Neutrophil (primary cell): ENCODE results near the gene KRTAP5-5.

Experiments
- H3K27ac ChIP-seq: fragments of 200-600 bp; sonication (generic); 2 replicates; pipeline ENCODE4 v1.5.1; 2016; ENCODE audit warnings: mild to moderate bottlenecking, moderate library complexity
- H3K27me3 ChIP-seq: fragments of 200-600 bp; sonication (generic); 2 replicates; pipeline ENCODE4 v1.6.0; 2016; ENCODE audit warnings: mild to moderate bottlenecking
- H3K36me3 ChIP-seq: fragments of 200-600 bp; sonication (generic); 2 replicates; pipeline ENCODE4 v1.5.1; 2017
- H3K4me1 ChIP-seq, 2 experiments: fragments of 200-600 bp in 1 of 2; sonication (generic) in 1 of 2; 1 replicate in 1 of 2; 2 replicates in 1 of 2; pipeline versions ENCODE4 v1.5.1 to v1.6.1; 2013 to 2016; ENCODE audit warnings: low read depth in 1 of 2, low read length in 1 of 2, mild to moderate bottlenecking in 1 of 2, moderate library complexity in 1 of 2; ENCODE audit not compliant: control insufficient read depth in 1 of 2, insufficient read depth in 1 of 2
- H3K4me3 ChIP-seq, 2 experiments: fragments of 200-600 bp in 1 of 2; sonication (generic) in 1 of 2; 1 replicate in 1 of 2; 2 replicates in 1 of 2; pipeline ENCODE4 v1.5.1; 2013 to 2016; ENCODE audit warnings: low read depth in 1 of 2, low read length in 1 of 2, mild to moderate bottlenecking in 1 of 2, moderate library complexity in 1 of 2
- H3K9me3 ChIP-seq: fragments of 200-600 bp; sonication (generic); 2 replicates; pipeline ENCODE4 v1.5.1; 2016
- TF ChIP-seq, protein P1 (sequence below): fragments of 200-600 bp; sonication (generic); IDR thresholded peaks from 2 replicates; pipeline ENCODE4 v1.5.1; 2016; ENCODE audit warnings: antibody characterized with exemption

KRTAP5-5 gene

DNA sequence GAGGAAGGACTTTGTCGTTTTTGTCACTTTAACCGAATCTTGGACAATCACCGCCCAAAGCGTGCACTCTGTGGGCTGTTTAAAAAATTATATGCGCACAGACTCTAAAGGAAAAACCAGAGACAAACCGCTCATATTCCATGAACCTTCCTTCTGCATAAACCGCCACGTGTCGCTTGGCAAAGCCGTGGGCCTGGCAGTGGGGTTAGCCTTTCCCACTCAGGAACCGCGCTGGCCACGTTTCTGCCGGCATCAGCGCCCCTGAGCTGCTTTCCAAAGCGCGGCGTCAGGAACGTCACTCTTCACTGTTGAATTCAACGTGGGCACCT lies 22.8 kb downstream of the KRTAP5-5 start:
- H3K27ac ChIP-seq, result no peak overlapping the region
- TF ChIP-seq, protein P1, sequence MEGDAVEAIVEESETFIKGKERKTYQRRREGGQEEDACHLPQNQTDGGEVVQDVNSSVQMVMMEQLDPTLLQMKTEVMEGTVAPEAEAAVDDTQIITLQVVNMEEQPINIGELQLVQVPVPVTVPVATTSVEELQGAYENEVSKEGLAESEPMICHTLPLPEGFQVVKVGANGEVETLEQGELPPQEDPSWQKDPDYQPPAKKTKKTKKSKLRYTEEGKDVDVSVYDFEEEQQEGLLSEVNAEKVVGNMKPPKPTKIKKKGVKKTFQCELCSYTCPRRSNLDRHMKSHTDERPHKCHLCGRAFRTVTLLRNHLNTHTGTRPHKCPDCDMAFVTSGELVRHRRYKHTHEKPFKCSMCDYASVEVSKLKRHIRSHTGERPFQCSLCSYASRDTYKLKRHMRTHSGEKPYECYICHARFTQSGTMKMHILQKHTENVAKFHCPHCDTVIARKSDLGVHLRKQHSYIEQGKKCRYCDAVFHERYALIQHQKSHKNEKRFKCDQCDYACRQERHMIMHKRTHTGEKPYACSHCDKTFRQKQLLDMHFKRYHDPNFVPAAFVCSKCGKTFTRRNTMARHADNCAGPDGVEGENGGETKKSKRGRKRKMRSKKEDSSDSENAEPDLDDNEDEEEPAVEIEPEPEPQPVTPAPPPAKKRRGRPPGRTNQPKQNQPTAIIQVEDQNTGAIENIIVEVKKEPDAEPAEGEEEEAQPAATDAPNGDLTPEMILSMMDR, result no peak
- H3K36me3 ChIP-seq, result no peaks in the 10 kb centered on the region
- H3K4me3 ChIP-seq, result no peak overlapping the region
- no peaks in the 10 kb centered on the region for H3K9me3 ChIP-seq
- H3K27me3 ChIP-seq, result peaks cover 49% of the 10 kb centered on the region
- no peaks in the 10 kb centered on the region for H3K4me1 ChIP-seq

DNA sequence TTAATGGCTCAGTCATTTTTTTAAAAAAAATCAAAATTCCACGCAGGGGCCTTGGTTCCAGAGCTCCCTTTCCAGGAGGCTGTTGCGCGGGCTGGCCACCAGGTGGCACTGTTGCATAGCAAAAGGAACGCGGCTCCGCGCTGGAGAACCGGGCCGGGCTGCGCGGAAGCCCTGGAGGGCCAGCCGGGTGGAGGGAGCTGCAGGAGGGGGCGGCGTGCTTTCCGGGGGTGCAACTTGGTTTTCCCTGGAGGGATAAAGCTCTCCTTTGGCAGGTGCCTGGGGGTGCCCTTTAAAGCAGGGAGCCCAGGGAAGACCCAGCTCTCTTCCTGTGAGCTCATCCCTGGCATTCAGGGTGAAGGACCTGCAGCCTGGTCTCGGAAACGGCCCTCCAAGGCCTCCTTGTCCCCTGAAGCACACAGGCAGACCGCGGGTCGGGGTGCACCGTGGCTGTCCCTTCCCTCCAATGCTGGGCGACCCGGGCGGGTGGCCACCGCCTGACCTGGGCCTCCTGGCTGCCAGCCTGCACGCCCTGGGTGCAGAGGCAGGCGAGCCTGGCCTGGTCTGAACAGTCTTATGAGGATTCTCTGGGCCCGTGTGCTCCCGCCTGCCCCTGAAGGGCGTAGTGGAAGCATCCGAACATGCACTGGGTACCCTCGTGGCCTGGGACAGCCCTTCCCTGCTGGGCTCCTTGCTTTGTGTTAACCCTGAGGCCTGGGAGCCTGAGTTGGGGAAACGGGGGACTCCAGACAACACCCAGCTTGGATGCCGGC lies 23.4 kb downstream of the KRTAP5-5 start:
- H3K27ac ChIP-seq, result no peak overlapping the region
- no peaks in the 10 kb centered on the region for H3K4me1 ChIP-seq
- peaks cover 51% of the 10 kb centered on the region for H3K27me3 ChIP-seq
- TF ChIP-seq, protein P1, result peak; percentile 96
- H3K9me3 ChIP-seq, result no peaks in the 10 kb centered on the region
- no peak overlapping the region for H3K4me3 ChIP-seq
- no peaks in the 10 kb centered on the region for H3K36me3 ChIP-seq

DNA sequence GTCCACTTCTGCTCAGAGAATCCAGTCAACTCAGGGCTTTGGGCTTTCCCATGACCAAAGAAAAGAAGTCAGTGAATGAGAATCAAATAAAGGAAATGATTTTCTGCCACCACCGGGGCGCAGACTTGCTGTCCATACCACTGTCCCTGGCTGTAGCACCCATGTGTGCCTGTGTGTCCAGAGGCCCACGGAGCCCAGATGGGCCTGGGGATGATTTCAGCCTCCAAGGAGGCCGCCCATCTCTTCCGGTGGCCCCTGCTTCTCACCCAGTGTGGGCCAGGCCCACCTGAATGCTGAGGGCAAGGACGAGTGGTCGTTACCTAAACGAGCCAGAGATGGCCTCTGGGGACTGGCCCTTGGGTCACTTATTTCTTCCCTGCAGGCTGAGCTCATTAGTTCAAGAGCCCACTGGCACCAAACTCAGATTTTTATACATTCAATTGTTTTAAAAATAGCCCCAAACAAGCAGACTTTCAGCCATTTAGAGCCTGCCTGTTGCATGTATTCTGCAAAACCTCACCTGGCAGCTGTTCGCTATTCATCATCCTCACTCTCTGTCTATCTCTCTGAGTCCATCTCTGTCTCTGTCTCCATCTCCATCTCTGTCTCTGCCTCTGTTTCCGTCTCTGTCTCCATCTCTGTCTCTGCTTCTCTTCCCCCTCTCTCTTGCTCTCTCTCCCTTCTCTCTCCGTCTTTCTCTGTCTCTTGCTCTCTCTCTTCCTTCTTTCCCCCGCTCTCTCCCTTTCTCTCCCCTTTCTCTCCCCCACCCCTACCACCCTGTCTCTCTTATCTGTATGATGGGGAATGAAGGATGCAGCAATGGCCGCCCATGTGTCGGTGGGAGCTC lies 24.2 kb downstream of the KRTAP5-5 start:
- no peaks in the 10 kb centered on the region for H3K9me3 ChIP-seq
- no peak overlapping the region for H3K4me3 ChIP-seq
- no peaks in the 10 kb centered on the region for H3K36me3 ChIP-seq
- H3K27me3 ChIP-seq, result peaks cover 52% of the 10 kb centered on the region
- no peaks in the 10 kb centered on the region for H3K4me1 ChIP-seq
- no peak overlapping the region for H3K27ac ChIP-seq
- TF ChIP-seq, protein P1, result no peak

DNA sequence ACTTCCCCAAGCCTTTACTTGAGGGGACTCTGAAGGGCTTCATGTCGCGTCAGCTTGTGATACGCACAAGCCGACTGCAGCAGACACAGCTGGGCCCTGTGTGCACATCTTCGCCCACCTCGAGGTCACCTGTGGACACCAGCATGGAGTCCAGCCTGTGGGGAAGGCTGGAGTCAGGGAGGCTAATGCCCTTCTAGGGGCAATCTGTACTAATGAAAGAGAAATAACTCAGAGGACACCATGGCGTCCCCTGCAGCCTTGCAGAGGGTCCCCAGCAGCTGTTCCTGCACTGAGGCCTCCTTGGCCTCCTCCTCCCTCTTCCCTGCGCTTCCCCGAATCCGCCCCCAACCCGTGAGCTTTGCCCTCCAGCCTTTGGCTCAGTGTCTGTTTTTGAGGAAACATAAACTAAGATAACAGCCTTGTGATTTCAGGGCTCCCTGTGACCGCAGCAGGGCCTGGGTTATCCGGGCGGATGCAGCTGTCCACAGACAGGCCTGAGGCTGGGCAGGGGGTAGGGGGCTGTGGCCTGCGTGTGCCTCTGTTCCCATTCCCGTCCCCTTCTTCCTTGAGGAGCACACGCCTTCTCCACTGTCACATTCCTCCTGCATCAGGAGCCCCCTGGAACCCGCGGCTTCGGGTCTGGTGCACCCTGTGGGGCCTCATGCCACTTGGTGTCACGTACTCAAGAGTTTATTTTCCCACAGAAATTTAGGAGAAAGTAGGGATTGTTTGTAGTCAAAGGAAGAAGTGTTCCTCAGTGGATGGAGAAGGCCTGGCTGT lies 25.0 kb downstream of the KRTAP5-5 start:
- Histone ChIP-seq H3K36me3 (no peaks in the 10 kb centered on the region), H3K27ac (no peak overlapping the region), H3K9me3 (no peaks in the 10 kb centered on the region), H3K4me1 (no peaks in the 10 kb centered on the region), H3K27me3 (peaks cover 60% of the 10 kb centered on the region), H3K4me3 (no peak overlapping the region)
- TF ChIP-seq, protein P1, result no peak

DNA sequence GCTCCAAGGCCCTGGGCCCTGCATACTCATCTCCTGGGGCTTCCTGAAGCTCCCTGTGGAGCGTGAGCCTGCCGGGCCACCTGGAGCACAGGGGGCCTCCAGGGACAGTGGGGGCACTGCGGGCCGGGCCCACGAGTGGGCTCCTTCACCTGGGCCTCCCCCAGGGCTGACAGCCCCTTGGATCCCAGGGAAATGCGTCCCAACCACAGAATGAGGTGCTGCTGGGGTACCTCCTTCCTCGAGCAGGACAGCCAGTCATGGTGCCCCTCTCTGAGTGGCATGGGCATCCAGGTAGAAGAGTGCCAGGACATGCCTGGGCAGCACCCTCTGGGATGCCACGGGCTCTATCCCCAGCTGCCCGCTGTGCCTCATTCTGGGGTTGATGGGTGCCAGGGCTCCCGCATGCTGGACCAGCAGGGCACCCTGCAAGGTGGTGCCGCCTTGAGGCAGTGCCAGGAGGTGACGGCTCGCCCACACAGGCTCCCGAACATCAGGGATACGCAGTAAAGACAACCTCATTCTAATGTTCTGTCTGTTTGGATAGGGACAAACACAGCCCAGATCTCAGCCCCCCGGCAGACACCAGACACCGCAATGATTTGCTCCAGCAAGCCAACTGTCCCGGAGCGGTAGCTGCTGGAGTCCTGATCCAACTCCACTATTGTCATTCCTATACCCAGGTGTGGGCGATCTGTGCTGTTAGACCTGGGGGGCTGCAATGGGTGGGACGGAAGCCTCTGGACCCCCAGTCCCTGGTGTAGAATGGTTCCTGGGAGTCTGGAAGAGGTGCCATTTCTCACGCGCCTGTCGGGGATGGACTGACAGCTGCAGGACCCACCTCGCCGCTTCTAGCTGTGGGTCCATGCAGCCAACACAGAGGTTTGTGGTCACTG lies 25.8 kb downstream of the KRTAP5-5 start:
- H3K36me3 ChIP-seq, result no peaks in the 10 kb centered on the region

More for the DNA sequence above, 25.8 kb downstream of the KRTAP5-5 start:
- Histone ChIP-seq H3K27me3 (peaks cover 69% of the 10 kb centered on the region), H3K4me1 (no peaks in the 10 kb centered on the region), H3K27ac (no peak overlapping the region), H3K9me3 (no peaks in the 10 kb centered on the region), H3K4me3 (no peak overlapping the region)
- TF ChIP-seq, protein P1, result no peak
